Measurements from ENCODE around the gene AP1S1. TPM values are rescaled to one million over a fixed set of nuclear protein-coding genes. Genes with fewer than 3 reads are reported as not detected.

AP1S1 gene
- polyA plus RNA-seq, 4 donors = 62.7 to 134 (median 87.3) TPM

DNA sequence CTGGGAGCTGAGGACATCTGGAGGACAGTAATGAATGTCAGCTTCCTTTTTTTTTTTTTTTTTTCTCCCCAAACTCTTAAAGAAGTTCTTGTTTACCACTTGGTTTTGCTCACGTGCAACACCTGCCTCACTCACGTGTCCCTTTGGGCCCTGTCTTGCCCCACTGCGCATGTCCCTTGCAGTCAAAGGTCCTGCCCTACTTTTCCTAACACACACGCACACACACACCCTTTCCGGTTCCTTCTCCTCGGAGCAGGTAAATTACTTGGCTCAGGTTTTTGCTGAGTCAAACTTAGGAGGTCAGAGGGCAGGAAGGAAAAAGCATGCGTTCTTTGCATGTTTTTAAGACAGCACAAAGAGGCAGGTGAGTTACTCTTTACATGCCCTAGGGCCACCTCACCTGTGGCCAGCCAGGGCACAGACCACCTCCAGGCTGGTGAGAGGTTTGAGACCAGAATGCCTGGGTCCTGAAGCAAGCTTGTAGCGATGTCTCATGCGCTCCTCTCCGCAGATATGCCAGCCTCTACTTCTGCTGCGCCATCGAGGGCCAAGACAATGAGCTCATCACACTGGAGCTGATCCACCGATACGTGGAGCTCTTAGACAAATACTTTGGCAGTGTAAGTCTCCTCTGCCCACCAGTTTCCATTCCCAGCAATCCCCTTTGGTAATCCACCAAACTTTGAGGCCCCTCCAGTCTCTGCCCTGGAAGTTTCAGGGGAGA, 2.8 kb downstream of the AP1S1 start:
- FAIRE-seq = no peak
- Histone ChIP-seq H3K4me1 (ENCODE audit: control insufficient read depth in 3 of 3, insufficient read depth in 2 of 3, low read depth in 1 of 3, low read length in 2 of 3) (peaks cover 0 to 8% (median 8%) of the 10 kb centered on the region in 3 donors), H3K27me3 (ENCODE audit: control insufficient read depth in 3 of 3, insufficient read depth in 3 of 3, low read length in 3 of 3) (peaks cover 0 to 4% (median 2%) of the 10 kb centered on the region in 3 donors), H3K9me3 (ENCODE audit: control insufficient read depth in 2 of 2, insufficient read depth in 1 of 2, low read depth in 1 of 2, low read length in 1 of 2) (no peaks in the 10 kb centered on the region), H3K4me3 (ENCODE audit: low read depth in 1 of 3, low read length in 3 of 3) (no peak overlapping the region), H3K27ac (ENCODE audit: low read depth in 1 of 3, low read length in 2 of 3) (no peak overlapping the region), H3K36me3 (ENCODE audit: control insufficient read depth in 3 of 3, insufficient read depth in 2 of 3, low read depth in 1 of 3, low read length in 3 of 3) (peaks cover 11 to 53% (median 12%) of the 10 kb centered on the region in 3 donors)
- 55 to 72% (median 65%) methylated on average over 14 of the region's 14 CpGs for WGBS, 3 donors
- DNase-seq = peak in 1 of 2 donors; percentile 90

DNA sequence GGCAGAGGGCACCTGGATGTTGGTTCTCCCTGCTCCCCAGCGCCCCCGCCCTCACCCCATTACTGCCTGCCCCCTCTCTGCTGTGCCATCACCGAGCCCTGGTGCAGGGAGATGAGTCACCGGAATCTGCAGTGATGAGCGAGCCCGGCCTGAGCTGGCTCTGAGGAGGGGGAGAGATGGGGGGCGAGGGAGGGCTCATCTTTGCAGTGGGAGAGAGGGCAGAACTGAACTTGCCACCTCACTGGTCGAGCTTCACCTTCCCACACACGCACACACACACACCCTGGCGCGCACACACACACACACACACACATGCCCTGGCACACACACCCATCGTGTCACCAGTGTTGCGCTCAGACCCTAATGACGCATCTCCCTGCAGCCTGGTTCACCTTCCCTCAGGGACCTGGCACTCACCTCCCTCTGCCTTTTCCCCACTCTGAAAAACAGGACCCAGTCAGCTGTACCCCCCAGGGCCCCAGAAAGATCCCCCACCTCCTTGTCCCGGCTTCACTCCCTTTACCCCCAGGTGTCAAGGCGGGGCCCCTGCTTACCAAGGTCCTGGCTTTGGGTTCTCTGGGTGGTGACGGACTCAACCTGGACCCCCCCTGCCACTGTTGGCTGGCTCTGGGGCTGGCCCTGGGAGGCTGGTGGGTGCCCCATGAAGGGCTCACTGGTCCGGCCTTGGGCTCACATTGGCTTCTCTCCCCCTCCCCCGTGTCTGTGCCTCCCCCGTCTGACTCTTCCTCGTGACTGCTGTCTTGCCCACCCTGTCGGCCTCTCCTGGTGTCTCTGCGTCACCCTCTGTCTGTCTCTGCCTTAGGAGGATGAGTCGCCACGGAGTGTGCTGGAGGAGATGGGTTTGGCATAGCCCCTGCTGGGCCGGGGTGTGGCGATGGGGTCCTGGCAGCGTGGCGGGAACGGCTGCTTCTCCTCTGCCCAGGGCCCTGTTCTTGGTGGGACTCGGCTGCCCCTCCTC, 5.7 kb downstream of the AP1S1 start:
- no peak overlapping the region for H3K4me3 ChIP-seq (ENCODE audit: low read depth in 1 of 3, low read length in 3 of 3)
- H3K4me1 ChIP-seq (ENCODE audit: control insufficient read depth in 3 of 3, insufficient read depth in 2 of 3, low read depth in 1 of 3, low read length in 2 of 3) = peaks cover 13 to 29% (median 13%) of the 10 kb centered on the region in 3 donors
- FAIRE-seq (no peak), DNase-seq (no peak)
- H3K9me3 ChIP-seq (ENCODE audit: control insufficient read depth in 2 of 2, insufficient read depth in 1 of 2, low read depth in 1 of 2, low read length in 1 of 2) = no peaks in the 10 kb centered on the region
- peaks cover 11 to 56% (median 12%) of the 10 kb centered on the region in 3 donors for H3K36me3 ChIP-seq (ENCODE audit: control insufficient read depth in 3 of 3, insufficient read depth in 2 of 3, low read depth in 1 of 3, low read length in 3 of 3)
- 79 to 86% (median 82%) methylated on average over 30 to 31 of the region's 31 CpGs for WGBS, 3 donors
- H3K27ac ChIP-seq (ENCODE audit: low read depth in 1 of 3, low read length in 2 of 3) = no peak overlapping the region
- peaks cover 0 to 23% (median 19%) of the 10 kb centered on the region in 3 donors for H3K27me3 ChIP-seq (ENCODE audit: control insufficient read depth in 3 of 3, insufficient read depth in 3 of 3, low read length in 3 of 3)

DNA sequence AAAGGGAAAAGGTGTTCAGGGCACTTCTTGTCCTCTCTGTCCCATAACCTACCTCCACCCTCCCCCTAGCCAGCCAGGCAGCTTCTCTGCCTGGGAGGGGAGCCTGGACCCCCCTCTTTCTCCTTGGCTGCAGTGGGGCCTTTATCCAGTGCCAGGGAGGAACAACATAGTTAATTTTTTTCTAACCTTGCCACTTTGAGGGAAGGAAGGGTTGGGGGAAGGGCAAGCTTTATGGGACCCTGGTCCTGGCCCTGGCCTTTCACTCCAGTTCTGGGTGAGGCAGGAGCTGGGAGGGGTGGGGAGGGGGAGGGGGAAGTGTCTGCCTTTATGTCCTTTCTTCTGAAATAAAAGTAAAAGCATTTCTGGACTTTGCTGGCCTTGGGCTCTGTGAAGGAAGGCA, 6.6 kb downstream of the AP1S1 start:
- peaks cover 0 to 32% (median 19%) of the 10 kb centered on the region in 3 donors for H3K27me3 ChIP-seq (ENCODE audit: control insufficient read depth in 3 of 3, insufficient read depth in 3 of 3, low read length in 3 of 3)
- no peaks in the 10 kb centered on the region for H3K9me3 ChIP-seq (ENCODE audit: control insufficient read depth in 2 of 2, insufficient read depth in 1 of 2, low read depth in 1 of 2, low read length in 1 of 2)
- DNase-seq (no peak), FAIRE-seq (no peak)
- peaks cover 13 to 28% (median 17%) of the 10 kb centered on the region in 3 donors for H3K4me1 ChIP-seq (ENCODE audit: control insufficient read depth in 3 of 3, insufficient read depth in 2 of 3, low read depth in 1 of 3, low read length in 2 of 3)
- H3K27ac ChIP-seq (ENCODE audit: low read depth in 1 of 3, low read length in 2 of 3) = no peak overlapping the region
- H3K4me3 ChIP-seq (ENCODE audit: low read depth in 1 of 3, low read length in 3 of 3) = no peak overlapping the region
- peaks cover 11 to 56% (median 12%) of the 10 kb centered on the region in 3 donors for H3K36me3 ChIP-seq (ENCODE audit: control insufficient read depth in 3 of 3, insufficient read depth in 2 of 3, low read depth in 1 of 3, low read length in 3 of 3)

DNA sequence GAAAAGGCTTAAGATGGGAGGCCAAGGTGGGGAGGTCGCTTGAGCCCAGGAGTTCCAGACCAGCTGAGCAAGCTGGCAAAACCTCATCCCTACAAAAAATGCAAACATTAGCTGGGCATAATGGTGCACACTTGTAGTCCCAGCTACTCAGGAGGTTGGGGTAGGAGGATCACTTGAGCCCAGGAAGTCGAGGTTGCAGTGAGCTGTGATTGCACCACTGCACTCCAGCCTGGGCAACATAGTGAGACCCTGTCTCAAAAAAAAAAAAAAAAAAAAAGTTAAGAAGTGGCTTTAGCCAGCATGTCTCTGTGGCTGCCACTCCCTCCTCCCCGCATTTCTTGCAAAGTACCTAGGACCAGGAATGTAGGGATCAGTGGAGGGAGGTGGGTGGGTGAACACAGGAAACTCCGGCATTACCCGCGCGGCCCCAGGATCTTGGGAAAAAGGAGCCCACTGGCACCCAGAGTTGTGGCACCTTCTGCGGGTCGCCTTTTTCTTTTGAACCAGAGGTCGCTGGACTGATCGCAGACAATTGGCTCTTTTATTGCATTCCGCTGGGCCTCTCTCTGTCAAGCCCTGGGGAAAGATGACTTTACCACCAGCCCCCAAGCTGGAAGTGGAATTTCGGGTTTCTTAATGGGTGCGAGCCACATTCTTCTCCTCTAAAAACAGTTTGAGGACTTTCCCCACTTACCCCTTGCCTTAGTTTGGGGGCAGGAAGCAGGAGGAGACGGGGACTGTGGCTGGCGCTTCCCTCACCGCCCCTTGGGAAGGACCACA, 7.6 kb downstream of the AP1S1 start:
- Histone ChIP-seq H3K27ac (ENCODE audit: low read depth in 1 of 3, low read length in 2 of 3) (no peak overlapping the region), H3K4me3 (ENCODE audit: low read depth in 1 of 3, low read length in 3 of 3) (no peak overlapping the region), H3K4me1 (ENCODE audit: control insufficient read depth in 3 of 3, insufficient read depth in 2 of 3, low read depth in 1 of 3, low read length in 2 of 3) (peaks cover 10 to 32% (median 18%) of the 10 kb centered on the region in 3 donors), H3K27me3 (ENCODE audit: control insufficient read depth in 3 of 3, insufficient read depth in 3 of 3, low read length in 3 of 3) (peaks cover 0 to 42% (median 20%) of the 10 kb centered on the region in 3 donors), H3K9me3 (ENCODE audit: control insufficient read depth in 2 of 2, insufficient read depth in 1 of 2, low read depth in 1 of 2, low read length in 1 of 2) (no peaks in the 10 kb centered on the region), H3K36me3 (ENCODE audit: control insufficient read depth in 3 of 3, insufficient read depth in 2 of 3, low read depth in 1 of 3, low read length in 3 of 3) (peaks cover 11 to 50% (median 12%) of the 10 kb centered on the region in 3 donors)
- FAIRE-seq (no peak), DNase-seq (no peak)
- 76 to 82% (median 80%) methylated on average over 13 to 17 of the region's 17 CpGs for WGBS, 3 donors

DNA sequence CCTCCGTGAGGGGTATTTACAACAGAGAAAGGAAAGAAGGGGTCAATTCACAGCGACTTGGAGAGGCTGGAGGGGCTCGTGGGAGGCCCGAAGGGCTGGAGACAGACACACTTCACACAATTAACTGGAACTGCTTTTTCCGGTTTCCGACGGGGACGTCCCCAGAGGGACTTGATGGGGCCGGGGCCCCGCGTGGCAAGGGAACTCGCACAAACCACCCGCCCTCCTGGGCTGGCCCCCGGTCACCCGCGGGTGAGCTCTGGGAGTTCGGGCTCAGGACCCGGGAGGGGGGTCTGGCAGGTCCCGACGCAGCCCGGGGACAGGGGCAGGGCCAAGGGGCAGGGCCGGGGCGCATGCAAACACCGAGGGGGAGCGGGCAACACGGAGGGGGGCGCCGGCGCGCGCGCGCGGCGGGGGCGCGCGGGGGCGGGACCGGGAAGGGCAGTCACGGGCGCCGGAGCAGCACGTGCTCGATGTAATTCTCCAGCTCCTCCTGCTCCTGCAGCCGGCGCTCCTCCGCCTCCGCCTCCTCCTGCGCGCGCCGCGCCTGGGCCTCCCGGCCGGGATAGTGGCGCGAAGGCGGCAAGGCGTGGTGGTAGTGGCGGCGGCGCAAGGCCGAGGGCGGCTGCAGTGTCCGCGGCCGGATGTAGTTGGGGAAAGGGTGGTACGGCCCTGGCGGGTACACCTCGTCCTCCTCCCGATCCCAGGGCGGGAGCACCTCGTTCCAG, 8.4 kb downstream of the AP1S1 start:
- H3K9me3 ChIP-seq (ENCODE audit: control insufficient read depth in 2 of 2, insufficient read depth in 1 of 2, low read depth in 1 of 2, low read length in 1 of 2) = no peaks in the 10 kb centered on the region
- peaks cover 11 to 41% (median 12%) of the 10 kb centered on the region in 3 donors for H3K36me3 ChIP-seq (ENCODE audit: control insufficient read depth in 3 of 3, insufficient read depth in 2 of 3, low read depth in 1 of 3, low read length in 3 of 3)
- DNase-seq (peak; percentile 52 to 77), FAIRE-seq (no peak)
- H3K4me3 ChIP-seq (ENCODE audit: low read depth in 1 of 3, low read length in 3 of 3) = peak overlapping the region in 1 of 3 donors; percentile 36
- WGBS, 3 donors = 2 to 9% (median 3%) methylated on average over 16 to 74 of the region's 74 CpGs
- H3K27me3 ChIP-seq (ENCODE audit: control insufficient read depth in 3 of 3, insufficient read depth in 3 of 3, low read length in 3 of 3) = peaks cover 0 to 50% (median 28%) of the 10 kb centered on the region in 3 donors
- peaks cover 8 to 32% (median 18%) of the 10 kb centered on the region in 3 donors for H3K4me1 ChIP-seq (ENCODE audit: control insufficient read depth in 3 of 3, insufficient read depth in 2 of 3, low read depth in 1 of 3, low read length in 2 of 3)
- no peak overlapping the region for H3K27ac ChIP-seq (ENCODE audit: low read depth in 1 of 3, low read length in 2 of 3)

DNA sequence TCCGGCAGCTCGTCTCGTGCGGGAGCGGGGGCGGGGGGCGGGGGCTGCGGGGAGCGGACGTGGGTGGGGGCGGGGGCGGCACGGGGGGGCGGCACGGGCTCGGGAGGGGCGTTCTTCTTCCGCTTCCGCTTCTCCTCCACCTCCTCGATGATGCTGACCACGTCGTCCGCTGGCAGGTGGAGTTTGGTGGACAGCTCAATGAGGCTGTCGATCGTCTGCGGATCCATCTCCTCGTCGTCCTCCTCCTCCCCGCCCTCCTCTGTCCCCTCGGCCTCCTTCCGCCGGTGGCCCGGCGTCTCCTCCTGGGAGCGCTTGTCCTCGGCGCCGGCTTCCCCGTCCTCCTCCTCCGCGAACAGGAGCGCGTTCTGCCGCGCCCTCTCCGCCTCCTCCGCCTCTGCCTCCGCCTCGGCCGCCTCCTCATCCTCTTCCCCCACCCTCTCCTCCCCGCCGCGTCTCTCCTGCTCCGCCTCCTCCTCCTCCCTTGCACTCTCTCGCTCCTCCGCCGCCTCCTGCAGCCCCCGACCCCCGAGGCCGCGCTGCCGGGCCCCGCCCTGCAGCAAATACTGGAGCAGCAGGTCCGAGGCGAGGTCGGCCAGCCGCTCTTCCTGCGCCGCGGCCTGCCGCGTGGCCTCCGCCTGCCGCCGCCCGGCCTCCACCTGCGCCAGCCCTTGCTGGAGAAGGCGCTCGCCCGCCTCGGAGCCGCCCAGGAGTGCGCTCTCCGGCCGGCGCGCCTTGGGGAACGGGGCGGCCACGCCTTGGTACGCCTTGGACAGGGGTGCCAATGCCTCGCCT, 9.2 kb downstream of the AP1S1 start:
- Histone ChIP-seq H3K27ac (ENCODE audit: low read depth in 1 of 3, low read length in 2 of 3) (no peak overlapping the region), H3K36me3 (ENCODE audit: control insufficient read depth in 3 of 3, insufficient read depth in 2 of 3, low read depth in 1 of 3, low read length in 3 of 3) (peaks cover 4 to 36% (median 12%) of the 10 kb centered on the region in 3 donors), H3K9me3 (ENCODE audit: control insufficient read depth in 2 of 2, insufficient read depth in 1 of 2, low read depth in 1 of 2, low read length in 1 of 2) (no peaks in the 10 kb centered on the region), H3K4me3 (ENCODE audit: low read depth in 1 of 3, low read length in 3 of 3) (peak overlapping the region in 2 of 3 donors; percentile 3 to 36), H3K4me1 (ENCODE audit: control insufficient read depth in 3 of 3, insufficient read depth in 2 of 3, low read depth in 1 of 3, low read length in 2 of 3) (peaks cover 8 to 32% (median 18%) of the 10 kb centered on the region in 3 donors), H3K27me3 (ENCODE audit: control insufficient read depth in 3 of 3, insufficient read depth in 3 of 3, low read length in 3 of 3) (peaks cover 0 to 58% (median 35%) of the 10 kb centered on the region in 3 donors)
- no peak for DNase-seq
- FAIRE-seq = no peak
- WGBS, 3 donors = 0 to 2% (median 1%) methylated on average over 59 to 91 of the region's 92 CpGs
